Sigmoid colon (tissue), 4 donors: ENCODE measurements around the gene BANP.
"Not testable (repeated sequence)": the region's sequence is repeated elsewhere in the genome, so short reads cannot be mapped to it uniquely, and the experiment has no call there.

Experiments
- POLR2AphosphoS5 ChIP-seq, 4 donors: sonication (generic); formaldehyde crosslinking; IDR thresholded peaks; one replicate each; pipeline ENCODE4 v1.6.1; 2017; ENCODE audit warnings: antibody characterized with exemption in 4 of 4
- TF ChIP-seq, protein P1 (sequence below), 4 experiments: fragments of 450-650 bp in 3 of 4; fragments of 200-600 bp in 1 of 4; IDR thresholded peaks; one replicate each; pipeline ENCODE4 v1.5.1; 2016 to 2019; ENCODE audit warnings: antibody characterized with exemption in 4 of 4, mild to moderate bottlenecking in 3 of 4, moderate library complexity in 2 of 4

- TF ChIP-seq POLR2AphosphoS5 (IDR thresholded peaks at IDR 0.05) = not testable (repeated sequence)
- TF ChIP-seq, protein P1, sequence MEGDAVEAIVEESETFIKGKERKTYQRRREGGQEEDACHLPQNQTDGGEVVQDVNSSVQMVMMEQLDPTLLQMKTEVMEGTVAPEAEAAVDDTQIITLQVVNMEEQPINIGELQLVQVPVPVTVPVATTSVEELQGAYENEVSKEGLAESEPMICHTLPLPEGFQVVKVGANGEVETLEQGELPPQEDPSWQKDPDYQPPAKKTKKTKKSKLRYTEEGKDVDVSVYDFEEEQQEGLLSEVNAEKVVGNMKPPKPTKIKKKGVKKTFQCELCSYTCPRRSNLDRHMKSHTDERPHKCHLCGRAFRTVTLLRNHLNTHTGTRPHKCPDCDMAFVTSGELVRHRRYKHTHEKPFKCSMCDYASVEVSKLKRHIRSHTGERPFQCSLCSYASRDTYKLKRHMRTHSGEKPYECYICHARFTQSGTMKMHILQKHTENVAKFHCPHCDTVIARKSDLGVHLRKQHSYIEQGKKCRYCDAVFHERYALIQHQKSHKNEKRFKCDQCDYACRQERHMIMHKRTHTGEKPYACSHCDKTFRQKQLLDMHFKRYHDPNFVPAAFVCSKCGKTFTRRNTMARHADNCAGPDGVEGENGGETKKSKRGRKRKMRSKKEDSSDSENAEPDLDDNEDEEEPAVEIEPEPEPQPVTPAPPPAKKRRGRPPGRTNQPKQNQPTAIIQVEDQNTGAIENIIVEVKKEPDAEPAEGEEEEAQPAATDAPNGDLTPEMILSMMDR (IDR thresholded peaks at IDR 0.05) = not testable (repeated sequence)
These were observed 35.2 kb downstream of the BANP start for GRCh38 chr16:87986361-87986849.
